ENCODE data around the gene BDKRB2.

- TF ChIP-seq CTCF (IDR thresholded peaks at IDR 0.05; ENCODE audit: low read length) (no peak), EZH2phosphoT487 (IDR thresholded peaks at IDR 0.05; ENCODE audit: low read length) (no peak)
Observed at GRCh38 chr14:96246539-96246847, 41.9 kb downstream of the BDKRB2 start.
